Stimulated activated naive CD8-positive, alpha-beta T cell treated with anti-CD3 and anti-CD28 coated beads, Interleukin-15, amount 100 ng/mL, for 72 hours (primary cell): Measurements from ENCODE around the gene AGAP9.
"Not testable (repeated sequence)": the region's sequence is repeated elsewhere in the genome, so short reads cannot be mapped to it uniquely, and the experiment has no call there.

Experiments used
- ATAC-seq: fragments of 150-1000 bp; cut with Tn5 transposase; 2 replicates; pipeline ENCODE4 v1.10.0; 2021; ENCODE audit warnings: mild to moderate bottlenecking, moderate library complexity
- DNase-seq, 2 donors: peaks; one replicate each; pipeline ENCODE4 v3.0.0; 2021 to 2022
- H3K27ac Mint-ChIP-seq, 2 donors: one replicate each; pipeline ENCODE4 v1.8.0; 2022; ENCODE audit warnings: mild to moderate bottlenecking in 2 of 2, mixed read lengths in 2 of 2, moderate library complexity in 2 of 2
- H3K27me3 Mint-ChIP-seq: one replicate; pipeline ENCODE4 v1.8.0; 2022; ENCODE audit warnings: mixed read lengths
- H3K4me1 Mint-ChIP-seq: one replicate; pipeline ENCODE4 v1.8.0; 2022; ENCODE audit warnings: mild to moderate bottlenecking, mixed read lengths
- H3K4me3 Mint-ChIP-seq, 2 donors: one replicate each; pipeline ENCODE4 v1.8.0; 2022; ENCODE audit warnings: mild to moderate bottlenecking in 2 of 2, mixed read lengths in 2 of 2, moderate library complexity in 1 of 2
- H3K9me3 Mint-ChIP-seq, 2 donors: one replicate each; pipeline ENCODE4 v1.8.0; 2022; ENCODE audit warnings: mixed read lengths in 2 of 2

Gene AGAP9

DNA sequence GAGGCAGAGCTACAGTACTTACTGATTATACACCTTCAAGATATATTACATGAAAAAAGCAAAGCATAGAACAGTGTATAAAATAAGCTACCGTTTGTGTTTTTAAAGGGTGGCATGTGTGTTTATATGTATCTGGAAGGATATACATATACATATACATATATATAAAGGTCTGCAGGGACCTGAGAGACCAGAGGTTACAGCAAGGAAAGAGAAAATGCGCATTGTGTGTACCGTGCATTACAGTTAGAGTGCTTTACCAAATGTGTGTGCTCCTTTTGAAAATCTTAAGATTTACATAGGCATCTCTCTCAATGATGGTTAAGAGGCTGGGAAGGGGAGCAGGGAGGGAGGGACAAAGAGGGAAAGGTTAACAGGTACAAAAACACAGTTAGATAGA, 23.8 kb upstream of the AGAP9 start:
- not testable (repeated sequence) for H3K9me3 Mint-ChIP-seq, H3K4me1 Mint-ChIP-seq, H3K27ac Mint-ChIP-seq, ATAC-seq, DNase-seq, H3K4me3 Mint-ChIP-seq, H3K27me3 Mint-ChIP-seq

- H3K4me1 Mint-ChIP-seq: not testable (repeated sequence)
These were observed 13.0 kb upstream of the AGAP9 start for GRCh38 chr10:47536430-47536829.

DNA sequence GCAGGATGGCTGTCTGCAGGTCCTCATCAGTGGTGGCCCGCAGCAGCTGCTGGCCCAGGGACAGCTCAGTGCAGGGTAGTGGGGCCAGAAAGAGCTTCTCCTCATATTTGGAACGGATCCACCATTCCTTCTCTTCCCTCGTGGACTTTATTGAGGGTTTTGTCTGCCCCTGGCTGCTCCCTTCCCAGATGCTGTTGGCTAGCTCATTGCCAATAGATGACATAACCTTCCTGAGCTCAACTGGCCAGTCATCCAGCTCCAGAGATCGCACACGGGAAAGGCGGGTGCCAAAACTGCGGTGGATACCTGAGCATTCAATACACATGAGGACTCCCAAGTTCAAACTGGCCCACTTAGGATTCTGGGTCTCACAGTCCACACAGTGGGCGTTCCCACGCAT, 21.1 kb downstream of the AGAP9 start:
- H3K27me3 Mint-ChIP-seq, DNase-seq, ATAC-seq, H3K4me1 Mint-ChIP-seq, H3K9me3 Mint-ChIP-seq, H3K4me3 Mint-ChIP-seq: not testable (repeated sequence)
- H3K27ac Mint-ChIP-seq: peak overlapping the region in 1 of 2 donors; percentile 12

More at GRCh38 chr10:47536430-47536829, 13.0 kb upstream of the AGAP9 start:
- H3K4me3 Mint-ChIP-seq, H3K27ac Mint-ChIP-seq, DNase-seq, H3K9me3 Mint-ChIP-seq, H3K27me3 Mint-ChIP-seq, ATAC-seq: not testable (repeated sequence)

GRCh38 chr10:47494226-47494625, 29.2 kb downstream of the AGAP9 start:
- not testable (repeated sequence) for H3K4me1 Mint-ChIP-seq, H3K4me3 Mint-ChIP-seq, DNase-seq, ATAC-seq, H3K27me3 Mint-ChIP-seq, H3K27ac Mint-ChIP-seq, H3K9me3 Mint-ChIP-seq

- H3K4me3 Mint-ChIP-seq, H3K27me3 Mint-ChIP-seq, H3K4me1 Mint-ChIP-seq, DNase-seq, H3K27ac Mint-ChIP-seq, ATAC-seq, H3K9me3 Mint-ChIP-seq: not testable (repeated sequence)
These were observed 31.8 kb downstream of the AGAP9 start, which contains the start of gene FAM25G for GRCh38 chr10:47491600-47491999. Gene FAM25G, minus strand, starts transcription at chr10:47491700. Its CDS starts 26 bp downstream, at chr10:47491674.

- not testable (repeated sequence) for DNase-seq, H3K4me3 Mint-ChIP-seq, H3K9me3 Mint-ChIP-seq, ATAC-seq, H3K27me3 Mint-ChIP-seq, H3K4me1 Mint-ChIP-seq, H3K27ac Mint-ChIP-seq
These were observed 33.8 kb downstream of the AGAP9 start for GRCh38 chr10:47489630-47490029.

- H3K4me3 Mint-ChIP-seq, ATAC-seq, H3K27me3 Mint-ChIP-seq, H3K4me1 Mint-ChIP-seq, DNase-seq, H3K9me3 Mint-ChIP-seq, H3K27ac Mint-ChIP-seq: not testable (repeated sequence)
These were observed 37.5 kb downstream of the AGAP9 start for GRCh38 chr10:47485943-47486342.

- not testable (repeated sequence) for H3K4me3 Mint-ChIP-seq, DNase-seq, ATAC-seq, H3K27ac Mint-ChIP-seq, H3K27me3 Mint-ChIP-seq, H3K4me1 Mint-ChIP-seq, H3K9me3 Mint-ChIP-seq
These were observed 38.7 kb downstream of the AGAP9 start for GRCh38 chr10:47484786-47485185.

DNA sequence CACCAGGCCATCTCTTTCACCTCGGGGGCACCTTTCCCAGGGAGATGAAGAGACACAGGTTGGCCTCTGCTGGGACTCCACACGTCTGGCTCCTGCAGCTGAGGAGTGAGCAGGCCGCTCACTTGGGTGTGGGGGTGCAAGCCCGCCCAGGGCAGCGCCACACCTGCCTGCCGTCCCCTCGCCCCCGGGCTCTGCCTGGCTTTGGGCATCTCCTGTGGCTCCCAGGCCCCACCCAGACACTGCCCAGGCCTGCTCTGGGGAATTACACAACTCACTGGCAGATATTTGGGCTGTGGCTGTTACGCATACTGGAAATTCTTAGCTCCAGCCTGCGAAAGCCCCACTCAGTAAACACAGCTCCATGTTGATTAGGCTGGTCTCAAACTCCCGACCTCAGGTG, 39.5 kb downstream of the AGAP9 start, which contains the start of gene ANXA8:
TSS of gene ANXA8 (minus strand) at position 193 of the 400 bp plus-strand sequence. CDS start at position 11, 182 bp downstream.
- not testable (repeated sequence) for ATAC-seq, H3K4me1 Mint-ChIP-seq, H3K9me3 Mint-ChIP-seq, DNase-seq, H3K27me3 Mint-ChIP-seq, H3K4me3 Mint-ChIP-seq, H3K27ac Mint-ChIP-seq

GRCh38 chr10:47482367-47482766, 41.1 kb downstream of the AGAP9 start:
- not testable (repeated sequence) for ATAC-seq, H3K27ac Mint-ChIP-seq, H3K4me3 Mint-ChIP-seq, H3K4me1 Mint-ChIP-seq, H3K9me3 Mint-ChIP-seq, H3K27me3 Mint-ChIP-seq, DNase-seq

- DNase-seq, H3K4me3 Mint-ChIP-seq, H3K27me3 Mint-ChIP-seq, H3K9me3 Mint-ChIP-seq, ATAC-seq, H3K27ac Mint-ChIP-seq, H3K4me1 Mint-ChIP-seq: not testable (repeated sequence)
These were observed 41.7 kb downstream of the AGAP9 start for GRCh38 chr10:47481768-47482181.

GRCh38 chr10:47481182-47481766, 42.2 kb downstream of the AGAP9 start:
- not testable (repeated sequence) for H3K27ac Mint-ChIP-seq, H3K9me3 Mint-ChIP-seq, H3K27me3 Mint-ChIP-seq, H3K4me3 Mint-ChIP-seq, ATAC-seq, DNase-seq, H3K4me1 Mint-ChIP-seq

DNA sequence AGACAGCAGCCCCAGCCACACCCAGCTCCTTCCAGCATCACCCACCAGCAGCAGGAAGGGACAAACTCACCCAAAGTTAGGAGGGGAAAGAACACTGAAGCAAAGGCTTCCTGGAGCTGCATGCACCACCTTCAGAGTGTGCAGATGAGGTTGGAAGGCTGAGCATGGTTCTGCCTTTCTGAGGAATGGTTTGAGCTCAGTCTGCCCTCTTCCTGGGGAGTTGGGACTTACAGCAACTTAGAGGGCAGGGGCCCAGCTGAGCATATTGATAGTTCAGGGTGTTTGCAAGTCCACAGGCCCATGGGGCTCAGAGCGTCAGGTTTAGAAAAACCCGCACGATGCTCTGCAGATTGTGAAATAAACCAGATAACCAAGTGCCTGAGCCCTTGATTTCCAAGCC, 43.3 kb downstream of the AGAP9 start:
- H3K27ac Mint-ChIP-seq, H3K9me3 Mint-ChIP-seq, ATAC-seq, H3K4me1 Mint-ChIP-seq, H3K4me3 Mint-ChIP-seq, DNase-seq, H3K27me3 Mint-ChIP-seq: not testable (repeated sequence)

GRCh38 chr10:47478114-47478513, 45.3 kb downstream of the AGAP9 start:
- H3K27ac Mint-ChIP-seq, ATAC-seq, DNase-seq, H3K27me3 Mint-ChIP-seq, H3K4me3 Mint-ChIP-seq, H3K9me3 Mint-ChIP-seq, H3K4me1 Mint-ChIP-seq: not testable (repeated sequence)

DNA sequence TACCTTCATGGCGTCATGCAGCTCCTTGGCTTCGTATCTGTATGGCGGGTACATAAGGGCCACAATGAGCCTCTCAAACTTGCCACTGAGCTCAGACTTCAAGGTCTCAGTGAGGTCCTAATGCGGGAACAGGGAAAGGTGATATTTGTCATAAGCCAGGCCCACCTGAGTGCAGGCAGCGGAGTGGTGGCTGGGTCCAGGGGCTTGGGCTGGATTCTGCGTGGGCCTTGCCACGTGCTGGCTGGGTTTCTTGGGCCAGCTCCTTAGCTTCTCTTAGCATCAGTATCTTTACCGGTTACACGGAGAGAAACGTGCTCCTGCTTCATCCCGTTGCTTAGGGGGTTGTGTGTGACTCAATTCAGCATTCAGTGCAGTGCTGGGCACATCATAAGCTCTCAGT, 46.4 kb downstream of the AGAP9 start:
- not testable (repeated sequence) for DNase-seq, H3K9me3 Mint-ChIP-seq, H3K27ac Mint-ChIP-seq, H3K27me3 Mint-ChIP-seq, H3K4me3 Mint-ChIP-seq, H3K4me1 Mint-ChIP-seq, ATAC-seq

DNA sequence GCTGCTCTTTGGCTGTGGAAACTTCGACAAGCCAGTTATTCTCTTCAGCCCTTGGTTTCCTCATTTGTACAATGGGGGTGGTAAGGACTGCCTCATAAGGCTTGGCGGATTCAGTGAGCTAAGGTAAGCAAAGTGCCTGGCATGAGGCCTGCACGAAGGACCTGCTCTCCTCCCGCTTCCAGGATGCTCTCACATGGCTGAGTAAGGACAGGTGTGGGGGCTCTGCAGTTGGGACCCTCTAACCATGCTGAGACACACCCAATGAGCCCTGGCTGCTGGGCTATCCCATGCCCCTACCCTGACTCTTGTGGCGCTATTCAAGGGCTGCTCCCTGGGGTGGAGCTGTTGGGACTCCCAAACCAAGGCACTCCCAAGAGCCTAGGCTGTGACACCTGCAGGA, 48.3 kb downstream of the AGAP9 start:
- not testable (repeated sequence) for H3K9me3 Mint-ChIP-seq, DNase-seq, H3K4me1 Mint-ChIP-seq, H3K27me3 Mint-ChIP-seq, H3K4me3 Mint-ChIP-seq, ATAC-seq, H3K27ac Mint-ChIP-seq

DNA sequence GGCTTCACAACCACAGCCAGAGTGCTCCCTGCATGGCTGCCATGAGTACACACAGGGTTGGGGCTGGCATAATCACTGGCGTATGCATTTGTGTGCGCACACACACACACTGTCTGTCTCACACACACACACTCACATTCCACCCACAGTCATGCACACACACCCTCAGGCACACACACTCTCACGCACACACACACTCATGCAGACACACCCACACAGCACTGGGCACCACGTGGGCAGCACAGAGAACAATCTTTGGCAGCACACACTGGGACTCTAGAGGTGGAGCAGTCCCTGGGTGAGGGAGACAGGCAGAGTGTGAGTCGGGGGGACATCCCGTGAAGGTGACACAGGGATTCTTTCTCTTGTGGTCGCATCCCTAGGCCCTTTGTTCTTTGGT, 49.9 kb downstream of the AGAP9 start:
- not testable (repeated sequence) for H3K27me3 Mint-ChIP-seq, H3K27ac Mint-ChIP-seq, DNase-seq, H3K4me1 Mint-ChIP-seq, H3K4me3 Mint-ChIP-seq, ATAC-seq, H3K9me3 Mint-ChIP-seq
